Measurements from ENCODE around the gene PLA2G4A.

Gene PLA2G4A

DNA sequence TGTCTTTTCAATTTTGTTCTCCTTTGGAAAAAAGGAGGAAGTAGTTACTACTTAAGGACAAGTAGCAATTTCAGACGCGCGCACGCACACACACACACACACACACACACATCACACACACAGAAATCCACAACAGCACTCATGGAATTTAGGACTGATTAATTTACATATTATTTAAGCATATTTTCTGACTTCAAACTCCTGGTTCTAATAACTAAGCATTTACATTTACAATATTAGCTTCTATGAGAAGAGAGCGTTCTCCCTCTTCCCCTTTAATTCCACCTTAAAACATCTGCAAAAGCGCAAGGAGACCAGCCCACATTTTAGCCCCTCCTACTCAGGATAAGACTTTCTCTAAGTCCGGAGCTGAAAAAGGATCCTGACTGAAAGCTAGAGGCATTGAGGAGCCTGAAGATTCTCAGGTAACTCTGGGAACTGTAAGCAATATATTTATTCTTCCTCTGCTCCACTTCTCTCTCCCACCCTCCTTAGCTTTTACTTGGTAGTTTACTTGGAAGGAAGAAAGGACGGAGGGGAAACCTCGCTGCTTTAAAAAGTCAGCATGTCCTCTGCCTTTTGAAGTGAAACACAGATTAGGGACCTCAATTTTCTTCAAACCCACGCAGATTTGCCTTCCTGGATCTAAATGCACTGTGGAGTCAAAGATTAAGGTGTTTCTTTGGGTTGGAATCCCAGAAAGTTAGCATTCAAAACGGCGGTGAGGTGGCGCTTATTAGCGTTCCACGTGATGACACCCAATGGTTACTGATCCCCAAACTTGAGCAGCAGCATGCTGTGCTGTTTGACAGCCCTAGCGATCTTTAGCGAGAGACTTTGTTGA, at the start of gene PLA2G4A:
PLA2G4A (plus strand) TSS at position 339 of the 844 bp plus-strand sequence. CDS start 25,406 bp downstream, outside the sequence.
- DNase-seq = peak; percentile 49

DNA sequence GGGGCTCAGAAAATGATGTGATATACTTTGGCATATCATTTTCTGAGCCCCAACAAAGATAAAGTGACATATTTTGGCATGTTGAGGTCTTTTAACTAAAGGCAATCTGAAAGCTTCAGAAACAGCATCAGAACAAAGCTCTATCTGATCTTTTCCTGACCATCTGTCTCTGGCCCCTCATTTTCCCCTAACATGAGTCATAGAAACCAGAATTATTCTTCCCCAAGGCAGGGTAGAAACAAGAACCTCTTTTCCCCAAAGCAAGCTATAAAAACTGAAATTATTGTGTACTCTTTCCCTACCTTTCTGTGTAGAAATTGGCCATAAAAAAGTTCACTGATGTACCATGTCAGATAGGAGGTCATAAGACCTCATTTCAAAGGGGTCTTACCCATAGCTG, 48.7 kb upstream of the PLA2G4A start:
- no peak for DNase-seq

- no peak for DNase-seq
Observed at GRCh38 chr1:186781730-186782129, 47.0 kb upstream of the PLA2G4A start.

DNA sequence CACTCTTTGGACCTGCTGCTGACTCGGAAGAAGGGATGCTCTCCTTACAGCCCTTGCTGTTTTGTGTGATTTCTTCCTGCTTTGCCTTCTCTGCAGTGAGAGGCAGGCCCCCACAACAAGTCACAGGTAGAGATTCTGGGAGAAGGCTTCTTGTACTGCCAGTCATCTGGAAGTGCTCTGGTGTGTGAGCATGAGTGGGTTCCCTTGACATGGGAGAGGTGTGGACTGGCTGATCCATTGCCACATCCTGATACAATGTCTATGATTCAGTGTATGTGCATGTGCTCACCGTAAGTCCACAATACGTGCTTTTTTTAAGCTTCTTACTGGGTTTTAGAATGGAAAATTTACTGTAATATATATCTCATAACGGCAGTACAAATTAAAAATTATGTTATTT, 46.0 kb upstream of the PLA2G4A start:
- DNase-seq = no peak

- no peak for DNase-seq
Observed at GRCh38 chr1:186783193-186783592, 45.6 kb upstream of the PLA2G4A start.

DNA sequence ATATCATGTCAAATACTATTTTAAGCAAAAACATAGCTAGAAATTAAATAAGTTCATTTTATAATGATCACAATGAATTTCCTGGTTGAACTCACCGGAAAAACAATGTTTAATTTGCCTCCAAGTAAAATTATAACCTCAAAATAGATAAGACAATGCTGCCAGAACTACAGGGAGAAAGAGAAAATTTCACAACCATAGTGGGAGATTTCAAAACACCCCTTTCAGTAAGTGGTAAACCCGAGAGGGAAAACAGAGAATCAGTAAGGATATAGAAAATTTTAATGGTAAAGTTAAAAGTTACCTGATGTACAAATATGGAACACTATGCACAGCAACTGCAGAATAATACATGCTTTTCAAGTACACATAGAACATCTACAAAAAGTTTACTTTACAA, 43.2 kb upstream of the PLA2G4A start:
- DNase-seq = no peak

DNA sequence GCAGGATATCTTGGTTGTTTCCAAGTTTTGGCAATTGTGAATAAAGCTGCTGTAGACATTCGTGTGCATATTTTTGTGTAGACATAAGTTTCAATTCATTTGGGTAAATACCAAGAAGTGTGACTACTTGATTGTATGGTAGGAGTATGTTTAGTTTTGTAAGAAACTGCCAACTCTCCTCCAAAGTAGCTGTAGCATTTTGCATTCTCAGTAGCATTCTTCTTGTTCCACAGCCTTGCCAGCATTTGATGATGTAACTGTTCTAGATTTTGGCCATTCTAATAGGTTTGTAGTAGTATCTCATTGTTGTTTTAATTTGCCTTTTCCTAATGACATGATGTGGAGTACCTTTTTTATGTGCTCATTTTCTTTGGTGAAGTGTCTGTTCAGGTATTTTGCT, 38.6 kb upstream of the PLA2G4A start:
- DNase-seq = no peak

DNA sequence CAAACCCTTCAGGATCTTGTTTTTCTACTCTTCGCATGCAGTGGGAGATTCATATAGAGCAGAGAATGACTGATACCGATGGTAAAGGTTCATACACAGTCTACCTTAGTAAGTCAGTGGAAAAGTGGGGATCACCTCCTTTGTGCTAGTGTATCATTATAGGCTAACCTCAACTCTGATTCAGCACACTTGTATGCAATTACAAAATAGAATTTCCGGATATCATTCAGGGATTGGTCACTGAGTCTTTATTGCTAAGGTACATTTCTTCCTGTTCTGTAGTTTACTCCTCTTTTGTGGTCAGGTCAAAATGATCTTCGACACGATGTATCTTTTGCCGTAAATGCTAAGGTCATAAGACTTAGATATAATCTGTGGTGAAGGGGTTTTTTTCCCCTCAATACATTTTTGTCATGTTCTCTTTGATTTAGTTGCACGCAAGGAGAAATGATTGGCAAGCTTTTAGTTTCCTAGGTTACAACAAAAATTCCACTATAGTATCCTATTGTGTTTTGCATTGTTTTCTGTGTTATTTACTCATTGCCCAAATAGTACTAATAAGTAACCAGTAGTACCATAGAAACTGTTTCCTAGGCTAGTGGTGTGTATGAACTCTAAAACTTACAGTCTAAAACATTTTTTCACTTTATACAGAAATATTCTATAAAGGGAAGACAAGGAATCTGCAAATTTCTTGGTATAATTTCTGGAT, 35.7 kb upstream of the PLA2G4A start:
- DNase-seq = no peak

DNA sequence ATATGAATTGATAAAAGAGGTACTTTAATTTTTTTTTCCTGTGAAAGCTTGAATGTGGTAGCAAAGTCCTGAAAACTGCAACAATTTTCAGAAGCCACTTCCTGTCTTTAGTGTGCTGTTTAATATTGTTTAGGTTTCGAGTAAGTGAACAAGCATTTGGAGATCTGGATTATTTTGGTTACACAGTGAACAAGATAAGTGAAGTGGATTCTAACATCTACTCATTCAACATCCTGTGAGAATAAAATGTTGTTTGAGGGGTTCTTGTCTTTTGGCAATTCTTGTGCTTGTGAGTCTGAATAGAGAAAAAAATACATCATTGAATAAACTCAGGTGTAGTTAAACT, 35.2 kb upstream of the PLA2G4A start:
- DNase-seq = no peak

DNA sequence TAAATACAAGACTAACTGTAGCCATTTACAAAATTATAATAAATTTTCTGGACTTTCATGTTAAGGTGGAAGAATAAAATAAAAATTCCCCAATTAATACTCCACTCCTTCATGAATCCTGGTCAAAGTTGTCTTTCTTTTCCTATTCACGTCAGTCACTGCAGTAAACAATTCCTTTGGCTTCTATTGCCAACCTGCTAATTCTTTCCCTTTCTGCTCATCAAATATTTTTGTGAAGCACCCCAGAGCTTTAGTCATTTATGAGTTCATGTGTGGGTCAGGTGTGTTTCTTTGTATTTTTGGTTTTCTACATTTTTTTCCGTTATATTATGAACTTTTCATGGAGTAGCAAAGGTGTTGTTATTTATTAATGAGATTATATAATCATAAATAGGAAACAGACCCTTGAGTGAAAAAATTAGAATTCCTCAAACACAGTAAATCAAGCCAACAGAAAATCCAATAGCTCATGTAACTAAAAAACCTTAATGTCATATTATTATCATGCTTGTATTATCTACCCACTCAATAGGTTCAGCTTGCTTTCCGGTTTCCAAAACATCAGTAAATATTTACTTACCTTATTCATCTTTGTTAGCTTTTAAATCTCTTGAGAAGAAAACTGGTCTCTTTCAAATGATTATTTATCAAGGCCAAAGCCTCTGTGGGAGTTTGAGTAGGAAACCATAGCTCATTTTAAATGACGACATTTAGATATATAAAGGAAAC, 29.6 kb upstream of the PLA2G4A start:
- DNase-seq = no peak

GRCh38 chr1:186799689-186800054, 29.1 kb upstream of the PLA2G4A start:
- DNase-seq = no peak

DNA sequence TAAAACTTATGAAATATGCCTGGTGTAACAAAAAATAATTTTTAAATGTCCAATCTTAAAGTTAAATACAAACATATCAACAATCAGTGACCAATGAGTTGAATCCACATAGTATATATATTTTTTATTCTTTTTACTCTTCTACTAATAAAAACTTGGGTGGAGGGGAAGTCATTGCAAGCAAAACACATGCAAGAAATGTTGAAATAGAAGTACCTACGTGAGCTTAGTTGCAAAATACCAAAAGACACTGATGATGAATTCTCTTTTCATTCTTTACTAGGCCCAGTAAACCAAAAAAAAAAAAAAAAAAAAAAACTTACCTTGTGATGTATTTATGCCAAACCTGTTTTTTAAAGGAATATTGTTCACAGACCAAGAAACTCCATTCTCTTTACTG, 26.4 kb upstream of the PLA2G4A start:
- DNase-seq = no peak

DNA sequence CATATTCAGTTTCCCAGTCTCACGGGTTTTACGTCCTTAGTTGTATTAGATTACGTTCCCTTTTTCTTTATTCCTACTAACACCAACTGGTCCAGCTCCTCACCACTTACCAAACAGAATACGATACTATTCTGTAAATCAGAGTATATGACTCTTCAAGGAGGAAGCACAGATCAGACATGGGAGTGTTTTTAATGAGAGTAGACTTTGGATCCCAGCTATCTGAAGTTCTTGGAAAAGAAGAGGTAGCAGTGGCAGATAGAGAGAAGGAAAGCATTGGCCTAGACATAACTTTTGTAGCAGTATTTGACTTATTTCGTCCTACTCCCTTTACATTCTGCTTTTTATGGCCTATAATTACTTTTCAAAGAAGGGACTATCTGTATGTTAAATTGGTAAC, 24.1 kb upstream of the PLA2G4A start:
- DNase-seq = no peak

GRCh38 chr1:186806477-186806876, 22.3 kb upstream of the PLA2G4A start:
- no peak for DNase-seq

- no peak for DNase-seq
Observed at GRCh38 chr1:186807163-186807562, 21.6 kb upstream of the PLA2G4A start.

DNA sequence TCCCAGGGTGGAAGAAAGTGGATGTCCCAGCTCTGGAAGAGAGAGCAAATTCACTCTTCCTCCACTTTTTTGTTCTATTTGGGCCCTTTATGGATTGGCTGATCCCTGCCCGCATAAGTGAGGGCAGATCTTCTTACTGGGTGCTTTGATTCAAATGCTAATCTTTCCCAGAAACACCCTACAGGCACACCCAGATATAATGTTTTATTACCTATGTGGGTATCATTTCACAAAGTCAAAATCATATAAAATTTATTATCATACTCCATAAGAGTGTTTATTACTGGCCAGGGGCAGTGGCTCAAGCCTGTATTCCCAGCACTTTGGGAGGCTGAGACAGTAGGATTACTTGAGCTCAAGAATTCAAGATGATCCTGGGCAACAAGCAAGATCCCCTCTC, 16.9 kb upstream of the PLA2G4A start:
- no peak for DNase-seq

- peak; percentile 67 for DNase-seq
Observed at GRCh38 chr1:186812570-186812969, 16.2 kb upstream of the PLA2G4A start.

GRCh38 chr1:186813420-186813819, 15.3 kb upstream of the PLA2G4A start:
- no peak for DNase-seq

DNA sequence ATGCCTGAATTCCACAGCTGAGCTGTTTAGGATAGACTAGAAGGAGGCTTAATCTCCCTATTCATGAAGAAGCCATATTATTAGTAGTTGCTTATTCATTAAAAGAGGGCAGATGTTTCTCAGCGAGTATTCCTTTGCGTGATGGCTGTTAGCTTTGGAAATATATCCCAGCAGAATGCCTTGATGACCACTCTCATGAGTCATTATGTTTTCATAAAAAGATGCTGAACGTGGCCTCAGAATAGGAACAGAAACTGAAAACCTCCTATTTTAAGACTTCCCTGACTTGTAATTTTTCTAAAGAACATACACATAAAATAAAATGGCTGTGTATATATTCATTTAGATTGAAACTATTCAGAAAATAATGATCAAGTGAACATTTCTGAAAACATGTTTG, 9.6 kb upstream of the PLA2G4A start:
- DNase-seq = peak; percentile 5

DNA sequence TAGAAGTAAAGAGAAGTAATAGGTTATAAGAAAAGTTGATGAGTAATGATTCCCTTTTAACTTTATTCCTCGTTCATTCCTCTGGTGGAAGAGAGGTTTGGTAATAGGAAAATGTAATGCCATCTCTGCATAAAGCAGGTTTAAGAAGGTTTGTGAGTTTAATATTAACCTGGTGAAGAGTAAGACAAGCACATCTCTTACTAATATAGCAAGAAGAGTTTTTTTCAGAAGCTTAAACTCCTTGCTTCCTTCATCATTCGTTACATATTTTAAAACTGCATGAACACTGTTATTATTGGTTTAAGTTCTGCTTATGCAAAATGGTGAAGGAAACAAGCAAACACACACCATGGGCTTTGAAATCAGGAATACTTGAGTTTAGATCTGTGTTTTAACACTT, 9.2 kb upstream of the PLA2G4A start:
- peak; percentile 7 for DNase-seq

DNA sequence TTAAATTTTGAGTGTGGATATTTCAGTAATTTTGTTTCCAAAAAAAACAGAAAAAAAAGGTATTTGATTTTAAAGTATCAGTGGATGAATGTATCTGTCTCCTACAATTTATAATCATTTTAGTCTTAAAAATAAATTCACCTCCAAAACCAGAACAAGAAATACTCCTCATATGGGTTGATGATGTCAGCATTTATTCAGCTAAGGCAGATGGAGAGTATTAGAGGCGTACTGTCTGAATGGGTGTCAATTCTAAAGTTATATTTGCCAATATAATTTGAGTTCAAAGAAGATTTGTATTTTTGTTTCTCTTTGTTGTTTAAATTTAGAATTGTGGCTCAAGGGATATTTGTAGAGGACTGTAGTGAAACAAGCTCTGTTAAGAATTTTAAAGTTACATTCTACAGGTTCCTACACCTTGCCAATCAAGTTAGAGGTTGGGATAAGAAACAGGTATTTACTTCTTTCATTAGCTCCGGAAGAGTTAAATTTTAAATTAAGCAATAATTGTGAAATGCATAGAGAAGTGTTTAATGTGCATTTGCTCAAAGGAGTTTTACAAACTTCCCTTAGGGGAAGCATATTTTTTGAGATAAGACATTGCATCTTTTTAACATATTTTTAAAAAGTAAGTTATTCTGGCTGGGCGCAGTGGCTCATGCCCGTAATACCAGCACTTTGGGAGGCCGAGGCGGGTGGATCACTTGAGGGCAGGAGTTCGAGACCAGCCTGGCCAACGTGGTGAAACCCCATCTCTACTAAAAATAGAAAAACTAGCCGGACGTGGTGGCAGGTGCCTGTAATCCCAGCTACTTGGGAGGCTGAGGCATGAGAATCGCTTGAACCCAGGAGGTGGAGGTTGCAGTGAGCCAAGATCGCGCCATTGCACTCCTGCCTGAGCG, 1.2 kb downstream of the PLA2G4A start:
- no peak for DNase-seq

DNA sequence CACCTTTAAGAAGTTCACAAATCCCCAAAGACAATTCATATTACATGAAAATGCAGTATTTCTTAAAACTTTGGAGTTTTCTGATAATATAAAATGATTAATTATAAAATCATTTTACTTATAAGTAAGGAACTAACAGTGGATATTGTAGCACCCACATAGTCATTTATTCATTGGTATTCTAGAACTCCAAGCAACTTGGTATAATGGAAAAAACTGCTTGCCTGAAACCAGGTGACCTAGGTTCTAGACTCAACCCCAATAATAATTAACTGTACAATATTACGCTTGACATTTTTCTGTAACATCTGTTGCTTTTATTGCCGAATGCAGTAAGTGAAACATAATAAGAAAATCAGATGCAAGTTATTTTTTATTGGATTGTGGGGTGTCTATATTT, 2.4 kb downstream of the PLA2G4A start:
- no peak for DNase-seq

All from kidney glomerular epithelial cell (primary cell).